H9 (cell line): Measurements from ENCODE around the gene PLRG1. TPM values are rescaled to one million over a fixed set of nuclear protein-coding genes. Genes with fewer than 3 reads are reported as not detected.

Source experiments
- DNase-seq: peaks from one replicate; pipeline ENCODE4 v3.0.0-alpha.2; 2017
- H2AFZ ChIP-seq: one replicate; pipeline ENCODE4 v1.6.1; 2013; ENCODE audit warnings: mild to moderate bottlenecking, low read length, control low read depth, moderate library complexity
- H2AK5ac ChIP-seq: 2 replicates; pipeline ENCODE4 v1.6.1; 2013; ENCODE audit warnings: low read length, control low read depth, mixed read lengths; ENCODE audit not compliant: insufficient read length
- H2BK120ac ChIP-seq: one replicate; pipeline ENCODE4 v1.6.1; 2013; ENCODE audit warnings: low read depth, mild to moderate bottlenecking, low read length, control low read depth, inconsistent platforms; ENCODE audit not compliant: poor library complexity, severe bottlenecking
- H2BK12ac ChIP-seq: 2 replicates; pipeline ENCODE4 v1.6.1; 2013; ENCODE audit warnings: low read length, control low read depth, mixed read lengths, low read depth; ENCODE audit not compliant: insufficient read length
- H2BK15ac ChIP-seq: 2 replicates; pipeline ENCODE4 v1.6.1; 2013; ENCODE audit warnings: low read depth, low read length, control low read depth
- H2BK20ac ChIP-seq: one replicate; pipeline ENCODE4 v1.6.1; 2013; ENCODE audit warnings: low read depth, mild to moderate bottlenecking, low read length, control low read depth, inconsistent platforms; ENCODE audit not compliant: poor library complexity, severe bottlenecking
- H2BK5ac ChIP-seq: 2 replicates; pipeline ENCODE4 v1.6.1; 2013; ENCODE audit warnings: low read length, control low read depth, mixed read lengths; ENCODE audit not compliant: insufficient read length
- H3K14ac ChIP-seq: 2 replicates; pipeline ENCODE4 v1.6.1; 2013; ENCODE audit warnings: low read length, control low read depth; ENCODE audit not compliant: insufficient read depth
- H3K18ac ChIP-seq: 2 replicates; pipeline ENCODE4 v1.6.1; 2013; ENCODE audit warnings: low read depth, mild to moderate bottlenecking, mixed read lengths, low read length, control low read depth; ENCODE audit not compliant: insufficient read length
- H3K23ac ChIP-seq: 2 replicates; pipeline ENCODE4 v1.6.1; 2013; ENCODE audit warnings: low read length, control low read depth, mixed read lengths, low read depth; ENCODE audit not compliant: insufficient read length
- H3K23me2 ChIP-seq: 2 replicates; pipeline ENCODE4 v1.6.1; 2013; ENCODE audit warnings: low read depth, mild to moderate bottlenecking, mixed read lengths, low read length, control low read depth; ENCODE audit not compliant: insufficient read length, poor library complexity, severe bottlenecking
- H3K27ac ChIP-seq: 2 replicates; pipeline ENCODE4 v1.5.1; 2013; ENCODE audit warnings: low read length, control low read depth, mixed read lengths, low read depth; ENCODE audit not compliant: insufficient read length
- H3K27me3 ChIP-seq: 2 replicates; pipeline ENCODE4 v1.6.1; 2013; ENCODE audit warnings: low read length, control low read depth, inconsistent platforms; ENCODE audit not compliant: insufficient read depth
- H3K4ac ChIP-seq: 2 replicates; pipeline ENCODE4 v1.6.1; 2013; ENCODE audit warnings: low read depth, mild to moderate bottlenecking, control low read depth, inconsistent platforms, low read length, moderate library complexity
- H3K4me1 ChIP-seq: 2 replicates; pipeline ENCODE4 v1.6.1; 2013; ENCODE audit warnings: low read length, control low read depth, inconsistent platforms; ENCODE audit not compliant: insufficient read depth
- H3K4me2 ChIP-seq: 2 replicates; pipeline ENCODE4 v1.6.1; 2013; ENCODE audit warnings: low read length, control low read depth, mixed read lengths; ENCODE audit not compliant: insufficient read length, insufficient read depth
- H3K56ac ChIP-seq: 2 replicates; pipeline ENCODE4 v1.6.1; 2013; ENCODE audit warnings: low read depth, mild to moderate bottlenecking, mixed read lengths, low read length, control low read depth; ENCODE audit not compliant: insufficient read length
- H3K79me1 ChIP-seq: 2 replicates; pipeline ENCODE4 v1.6.1; 2013; ENCODE audit warnings: low read depth, mild to moderate bottlenecking, moderate library complexity, low read length, control low read depth, inconsistent platforms; ENCODE audit not compliant: insufficient read depth, poor library complexity, severe bottlenecking
- H3K79me2 ChIP-seq: 2 replicates; pipeline ENCODE4 v1.6.1; 2013; ENCODE audit warnings: low read length, control low read depth, inconsistent platforms; ENCODE audit not compliant: insufficient read depth
- H3K9ac ChIP-seq: 2 replicates; pipeline ENCODE4 v1.6.1; 2013; ENCODE audit warnings: low read length, control low read depth, mixed read lengths; ENCODE audit not compliant: insufficient read length; ENCODE audit errors: extremely low read depth
- H3K9me3 ChIP-seq: one replicate; pipeline ENCODE4 v1.6.1; 2013; ENCODE audit warnings: low read depth, low read length, inconsistent platforms; ENCODE audit not compliant: control insufficient read depth
- H3T11ph ChIP-seq: one replicate; pipeline ENCODE4 v1.6.1; 2013; ENCODE audit warnings: mild to moderate bottlenecking, low read length, control low read depth, inconsistent platforms
- H4K20me1 ChIP-seq: one replicate; pipeline ENCODE4 v1.6.1; 2013; ENCODE audit not compliant: control insufficient read depth, insufficient read length, insufficient read depth
- H4K5ac ChIP-seq: 2 replicates; pipeline ENCODE4 v1.6.1; 2013; ENCODE audit warnings: low read depth, mild to moderate bottlenecking, mixed read lengths, low read length, control low read depth; ENCODE audit not compliant: insufficient read length
- H4K8ac ChIP-seq: replicated peaks from 2 replicates; pipeline ENCODE4 v1.6.1; 2013; ENCODE audit warnings: low read length, control low read depth, mixed read lengths, low read depth; ENCODE audit not compliant: insufficient read length
- H4K91ac ChIP-seq: 2 replicates; pipeline ENCODE4 v1.6.1; 2013; ENCODE audit warnings: low read depth, mild to moderate bottlenecking, moderate library complexity, mixed read lengths, low read length, control low read depth; ENCODE audit not compliant: insufficient read length
- H3K27ac Mint-ChIP-seq, 3 experiments: 2 replicates in 2 of 3; 3 replicates in 1 of 3; pipeline ENCODE4 v1.8.0; 2020 to 2021; ENCODE audit warnings: mixed read lengths in 3 of 3, mild to moderate bottlenecking in 1 of 3, moderate library complexity in 1 of 3
- H3K27me3 Mint-ChIP-seq: 2 replicates; pipeline ENCODE4 v1.8.0; 2021; ENCODE audit warnings: low read depth, mild to moderate bottlenecking, moderate library complexity, mixed read lengths
- H3K36me3 Mint-ChIP-seq, 3 experiments: 2 replicates in 2 of 3; 3 replicates in 1 of 3; pipeline ENCODE4 v1.8.0; 2020 to 2021; ENCODE audit warnings: low read depth in 3 of 3, mixed read lengths in 3 of 3; ENCODE audit not compliant: insufficient read depth in 1 of 3
- H3K4me1 Mint-ChIP-seq, 2 experiments: 2 replicates each; pipeline ENCODE4 v1.8.0; 2020; ENCODE audit warnings: mixed read lengths in 2 of 2
- H3K4me3 Mint-ChIP-seq, 2 experiments: 2 replicates in 1 of 2; 3 replicates in 1 of 2; pipeline ENCODE4 v1.8.0; 2020 to 2021; ENCODE audit warnings: mild to moderate bottlenecking in 2 of 2, mixed read lengths in 2 of 2, moderate library complexity in 1 of 2
- H3K9me3 Mint-ChIP-seq, 2 experiments: 2 replicates in 1 of 2; 3 replicates in 1 of 2; pipeline ENCODE4 v1.8.0; 2020; ENCODE audit warnings: mild to moderate bottlenecking in 2 of 2, mixed read lengths in 2 of 2, moderate library complexity in 1 of 2
- WGBS: extraction: QIAGEN DNeasy Blood & Tissue Kit; methylation state at CpG from one replicate; pipeline ENCODE4 v1.1.7; 2013; ENCODE audit warnings: missing lambda C conversion rate, low lambda C conversion rate, mixed read lengths; ENCODE audit not compliant: insufficient read length; ENCODE audit errors: extremely low coverage; 5-methylcytosine and 5-hydroxymethylcytosine counted together
- total RNA-seq: library from RNA; stranded (reverse); gene quantifications from 2 replicates; pipeline ENCODE4 v1.2.1, GENCODE V29; 2021
- TF ChIP-seq, protein P1 (sequence below): fragments of 200-600 bp; sonication (generic); conservative IDR thresholded peaks from 3 replicates; pipeline ENCODE4 v1.8.0; 2021; ENCODE audit warnings: antibody characterized with exemption, mild to moderate bottlenecking

PLRG1 gene
- total RNA-seq, 1 experiment from 2014 or later: 113 TPM

DNA sequence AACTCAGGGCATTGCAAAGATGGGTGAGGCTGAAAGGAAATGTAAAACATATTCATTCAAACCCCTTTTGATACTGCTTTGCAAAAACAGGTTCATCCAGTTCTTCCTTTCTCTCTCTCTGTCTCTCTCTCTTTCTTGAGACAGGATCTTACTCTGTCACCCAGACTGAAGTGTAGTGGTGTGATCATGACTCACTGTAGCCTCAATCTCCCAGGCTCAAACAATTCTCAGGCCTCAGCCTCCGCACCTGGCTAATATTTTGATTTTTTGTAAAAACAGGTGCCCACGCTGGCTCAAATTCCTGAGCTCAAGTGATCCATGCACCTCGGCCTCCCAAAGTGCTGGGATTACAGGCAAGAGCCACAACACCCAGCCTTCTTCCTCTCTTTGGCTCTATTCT lies 43.0 kb downstream of the PLRG1 start:
- H2AFZ ChIP-seq: no peak overlapping the region
- peaks cover 6 to 9% of the 10 kb centered on the region in 2 experiments for H3K4me1 Mint-ChIP-seq
- H3K79me2 ChIP-seq: no peaks in the 10 kb centered on the region
- no peak overlapping the region for H4K91ac ChIP-seq
- no peak overlapping the region for H3K56ac ChIP-seq
- no peak overlapping the region for H3K9ac ChIP-seq
- H3K27ac ChIP-seq: no peak overlapping the region
- no peak overlapping the region for H3K4me2 ChIP-seq
- WGBS: no CpG with 5 or more reads among the region's 3 CpGs
- no peak overlapping the region for H4K5ac ChIP-seq
- no peak overlapping the region for H3K27ac Mint-ChIP-seq
- no peak overlapping the region for H2BK20ac ChIP-seq
- H4K8ac ChIP-seq: no peak overlapping the region
- H4K20me1 ChIP-seq: no peaks in the 10 kb centered on the region
- H3K27me3 ChIP-seq: no peaks in the 10 kb centered on the region
- H3K23me2 ChIP-seq: no peaks in the 10 kb centered on the region
- no peaks in the 10 kb centered on the region for H3K9me3 ChIP-seq
- H3K14ac ChIP-seq: no peak overlapping the region
- no peaks in the 10 kb centered on the region for H3K36me3 Mint-ChIP-seq
- H3K9me3 Mint-ChIP-seq: no peaks in the 10 kb centered on the region
- no peak overlapping the region for H3K4me3 Mint-ChIP-seq
- no peak for DNase-seq
- H2BK15ac ChIP-seq: no peak overlapping the region
- no peak overlapping the region for H3T11ph ChIP-seq
- H2BK120ac ChIP-seq: no peak overlapping the region
- H3K4me1 ChIP-seq: no peaks in the 10 kb centered on the region; the same call in 1 of the 2 replicates
- H2BK5ac ChIP-seq: no peak overlapping the region
- TF ChIP-seq, protein P1, sequence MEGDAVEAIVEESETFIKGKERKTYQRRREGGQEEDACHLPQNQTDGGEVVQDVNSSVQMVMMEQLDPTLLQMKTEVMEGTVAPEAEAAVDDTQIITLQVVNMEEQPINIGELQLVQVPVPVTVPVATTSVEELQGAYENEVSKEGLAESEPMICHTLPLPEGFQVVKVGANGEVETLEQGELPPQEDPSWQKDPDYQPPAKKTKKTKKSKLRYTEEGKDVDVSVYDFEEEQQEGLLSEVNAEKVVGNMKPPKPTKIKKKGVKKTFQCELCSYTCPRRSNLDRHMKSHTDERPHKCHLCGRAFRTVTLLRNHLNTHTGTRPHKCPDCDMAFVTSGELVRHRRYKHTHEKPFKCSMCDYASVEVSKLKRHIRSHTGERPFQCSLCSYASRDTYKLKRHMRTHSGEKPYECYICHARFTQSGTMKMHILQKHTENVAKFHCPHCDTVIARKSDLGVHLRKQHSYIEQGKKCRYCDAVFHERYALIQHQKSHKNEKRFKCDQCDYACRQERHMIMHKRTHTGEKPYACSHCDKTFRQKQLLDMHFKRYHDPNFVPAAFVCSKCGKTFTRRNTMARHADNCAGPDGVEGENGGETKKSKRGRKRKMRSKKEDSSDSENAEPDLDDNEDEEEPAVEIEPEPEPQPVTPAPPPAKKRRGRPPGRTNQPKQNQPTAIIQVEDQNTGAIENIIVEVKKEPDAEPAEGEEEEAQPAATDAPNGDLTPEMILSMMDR: no peak
- H3K27me3 Mint-ChIP-seq: peaks cover 2% of the 10 kb centered on the region; the same call in 1 of the 2 replicates
- H3K18ac ChIP-seq: no peak overlapping the region
- H3K23ac ChIP-seq: no peak overlapping the region
- H2BK12ac ChIP-seq: no peak overlapping the region
- no peak overlapping the region for H2AK5ac ChIP-seq
- H3K4ac ChIP-seq: no peak overlapping the region
- no peaks in the 10 kb centered on the region for H3K79me1 ChIP-seq
